Chondrocyte (in vitro differentiated cells): Measurements from ENCODE around the gene ATP2C1. TPM values are rescaled to one million over a fixed set of nuclear protein-coding genes. Genes with fewer than 3 reads are reported as not detected.

Experiments used
- DNase-seq: peaks from one replicate; pipeline ENCODE4 v3.0.0; 2021; ENCODE audit warnings: mixed read lengths, low spot score
- H3K27ac Mint-ChIP-seq: one replicate; pipeline ENCODE4 v1.8.0; 2021; ENCODE audit warnings: mild to moderate bottlenecking, moderate library complexity, mixed read lengths; ENCODE audit not compliant: unreplicated experiment
- H3K27me3 Mint-ChIP-seq: 2 replicates; pipeline ENCODE4 v1.8.0; 2021; ENCODE audit warnings: low read depth, mixed read lengths
- H3K36me3 Mint-ChIP-seq: 2 replicates; pipeline ENCODE4 v1.8.0; 2021; ENCODE audit warnings: low read depth, mixed read lengths
- H3K4me1 Mint-ChIP-seq: 2 replicates; pipeline ENCODE4 v1.8.0; 2021; ENCODE audit warnings: low read depth, mild to moderate bottlenecking, mixed read lengths
- H3K4me3 Mint-ChIP-seq: one replicate; pipeline ENCODE4 v1.8.0; 2021; ENCODE audit warnings: mild to moderate bottlenecking, moderate library complexity, mixed read lengths; ENCODE audit not compliant: unreplicated experiment
- H3K9me3 Mint-ChIP-seq: 2 replicates; pipeline ENCODE4 v1.8.0; 2021; ENCODE audit warnings: low read depth, mixed read lengths
- CTCF ChIP-seq: fragments of 200-600 bp; sonication (generic); IDR thresholded peaks from 2 replicates; pipeline ENCODE4 v1.5.0; 2021; ENCODE audit warnings: antibody characterized with exemption, mild to moderate bottlenecking, moderate library complexity
- total RNA-seq: library from RNA; stranded (reverse); gene quantifications from 3 replicates; pipeline ENCODE4 v1.2.1, GENCODE V29; 2021

The ATP2C1 gene
- total RNA-seq, 1 donor from 2014 or later = 64.3 TPM

- no peak for TF ChIP-seq CTCF
- Mint-ChIP-seq H3K4me1 (peaks cover 24% of the 10 kb centered on the region), H3K36me3 (no peaks in the 10 kb centered on the region), H3K27me3 (no peaks in the 10 kb centered on the region), H3K9me3 (peaks cover 7% of the 10 kb centered on the region), H3K27ac (no peak overlapping the region), H3K4me3 (no peak overlapping the region)
- no peak for DNase-seq
Observed at GRCh38 chr3:130916507-130917167, 22.8 kb downstream of the ATP2C1 start.

GRCh38 chr3:130918328-130918727, 24.4 kb downstream of the ATP2C1 start:
- TF ChIP-seq CTCF = no peak
- H3K4me3 Mint-ChIP-seq = no peak overlapping the region
- no peaks in the 10 kb centered on the region for H3K36me3 Mint-ChIP-seq
- H3K4me1 Mint-ChIP-seq = peaks cover 27% of the 10 kb centered on the region
- no peak overlapping the region for H3K27ac Mint-ChIP-seq
- peaks cover 9% of the 10 kb centered on the region for H3K9me3 Mint-ChIP-seq
- DNase-seq = no peak
- no peaks in the 10 kb centered on the region for H3K27me3 Mint-ChIP-seq

GRCh38 chr3:130925628-130926027, 31.7 kb downstream of the ATP2C1 start:
- Mint-ChIP-seq H3K4me1 (peaks cover 34% of the 10 kb centered on the region), H3K9me3 (peaks cover 11% of the 10 kb centered on the region), H3K4me3 (no peak overlapping the region), H3K27ac (peak overlapping the region; percentile 8), H3K36me3 (peaks cover 6% of the 10 kb centered on the region), H3K27me3 (no peaks in the 10 kb centered on the region)
- TF ChIP-seq CTCF = no peak
- DNase-seq = no peak

GRCh38 chr3:130926504-130926903, 32.6 kb downstream of the ATP2C1 start:
- DNase-seq = no peak
- Mint-ChIP-seq H3K4me3 (no peak overlapping the region), H3K4me1 (peaks cover 34% of the 10 kb centered on the region), H3K27me3 (no peaks in the 10 kb centered on the region), H3K36me3 (peaks cover 6% of the 10 kb centered on the region), H3K9me3 (peaks cover 11% of the 10 kb centered on the region), H3K27ac (peak overlapping the region; percentile 71)
- no peak for TF ChIP-seq CTCF

- TF ChIP-seq CTCF = no peak
- H3K36me3 Mint-ChIP-seq = peaks cover 5% of the 10 kb centered on the region
- H3K4me3 Mint-ChIP-seq = no peak overlapping the region
- no peak overlapping the region for H3K27ac Mint-ChIP-seq
- no peak for DNase-seq
- no peaks in the 10 kb centered on the region for H3K9me3 Mint-ChIP-seq
- H3K27me3 Mint-ChIP-seq = no peaks in the 10 kb centered on the region
- peaks cover 35% of the 10 kb centered on the region for H3K4me1 Mint-ChIP-seq
Observed at GRCh38 chr3:130929804-130930203, 35.9 kb downstream of the ATP2C1 start.
